ENCODE results near the gene UTRN. TPM values are rescaled to one million over a fixed set of nuclear protein-coding genes. Genes with fewer than 3 reads are reported as not detected.

Gene UTRN
- polyA plus RNA-seq, 1 experiment: 25.6 TPM

DNA sequence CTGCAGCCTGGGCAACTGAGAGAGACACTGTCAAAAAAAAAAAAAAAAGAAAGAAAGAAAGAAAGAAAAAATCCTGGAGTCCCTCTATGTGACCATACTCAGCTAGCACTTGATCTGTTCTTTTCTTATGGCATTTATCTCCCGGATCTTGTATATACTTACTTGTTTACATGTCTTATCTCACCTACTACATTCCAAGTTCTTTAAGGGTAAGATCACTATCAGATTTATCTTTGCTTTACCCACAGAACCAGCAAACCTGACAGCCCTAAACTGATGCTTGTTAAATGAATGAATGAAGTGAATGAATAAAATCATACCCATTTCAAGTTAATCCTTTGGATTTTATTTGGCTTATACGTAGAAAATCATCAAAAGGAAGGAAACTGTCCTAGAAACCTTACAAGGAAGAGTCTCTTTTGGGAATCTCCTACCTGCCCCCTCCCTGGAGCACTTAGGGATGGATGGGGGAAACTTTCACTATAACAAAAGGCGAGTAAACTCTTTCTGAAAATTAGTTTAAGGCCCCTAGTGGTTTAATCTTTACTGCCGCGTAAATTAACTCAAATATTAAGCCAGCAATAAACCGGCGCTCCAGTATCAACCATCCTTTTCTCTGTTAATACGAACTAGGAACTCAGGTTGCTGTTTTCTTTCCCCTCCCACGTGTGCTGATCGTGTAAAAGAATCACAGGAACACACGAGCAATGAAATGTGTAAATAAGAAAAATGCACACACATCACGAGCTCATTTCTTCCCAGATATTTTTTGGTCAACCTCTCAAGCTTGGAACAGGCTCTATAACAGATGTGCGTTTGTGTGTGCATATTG lies 1.3 kb upstream of the UTRN start:
- POLR2A ChIA-PET: no interaction called here
- no peak for DNase-seq (ENCODE audit: low read depth)

DNA sequence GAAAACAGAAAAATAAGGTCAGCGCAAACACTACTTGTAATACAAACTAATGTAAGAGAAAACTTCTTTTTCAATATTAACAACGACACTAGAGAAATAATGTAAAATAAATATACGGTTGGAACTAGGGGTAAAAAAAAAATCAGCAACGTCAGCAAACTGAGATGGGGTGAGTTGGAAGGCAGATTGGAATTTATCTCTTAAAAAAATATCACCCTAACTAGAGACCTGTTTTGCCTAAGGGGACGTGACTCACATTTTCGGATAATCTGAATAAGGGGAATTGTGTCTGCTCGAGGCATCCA lies 705 bp upstream of the UTRN start:
- POLR2A ChIA-PET: no interaction called here

More for the DNA sequence above, 1.3 kb upstream of the UTRN start:
- no peaks in the 10 kb centered on the region for H3K27me3 ChIP-seq (ENCODE audit: control insufficient read depth, insufficient read depth, low read length)
- CTCF ChIA-PET: interaction anchor here (1.2 to 1.4 kb wide), 2 partner anchors 198 to 200 kb away, joined by 4 to 5 read pairs; no protein-coding TSS in a partner anchor
- no peaks in the 10 kb centered on the region for H3K36me3 ChIP-seq (ENCODE audit: control insufficient read depth, insufficient read depth, low read length)
- TF ChIP-seq, protein P1, sequence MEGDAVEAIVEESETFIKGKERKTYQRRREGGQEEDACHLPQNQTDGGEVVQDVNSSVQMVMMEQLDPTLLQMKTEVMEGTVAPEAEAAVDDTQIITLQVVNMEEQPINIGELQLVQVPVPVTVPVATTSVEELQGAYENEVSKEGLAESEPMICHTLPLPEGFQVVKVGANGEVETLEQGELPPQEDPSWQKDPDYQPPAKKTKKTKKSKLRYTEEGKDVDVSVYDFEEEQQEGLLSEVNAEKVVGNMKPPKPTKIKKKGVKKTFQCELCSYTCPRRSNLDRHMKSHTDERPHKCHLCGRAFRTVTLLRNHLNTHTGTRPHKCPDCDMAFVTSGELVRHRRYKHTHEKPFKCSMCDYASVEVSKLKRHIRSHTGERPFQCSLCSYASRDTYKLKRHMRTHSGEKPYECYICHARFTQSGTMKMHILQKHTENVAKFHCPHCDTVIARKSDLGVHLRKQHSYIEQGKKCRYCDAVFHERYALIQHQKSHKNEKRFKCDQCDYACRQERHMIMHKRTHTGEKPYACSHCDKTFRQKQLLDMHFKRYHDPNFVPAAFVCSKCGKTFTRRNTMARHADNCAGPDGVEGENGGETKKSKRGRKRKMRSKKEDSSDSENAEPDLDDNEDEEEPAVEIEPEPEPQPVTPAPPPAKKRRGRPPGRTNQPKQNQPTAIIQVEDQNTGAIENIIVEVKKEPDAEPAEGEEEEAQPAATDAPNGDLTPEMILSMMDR (IDR thresholded peaks at IDR 0.05; ENCODE audit: insufficient read depth, low read depth, low read length): peak; percentile 27
- peak overlapping the region; percentile 74 for H3K4me3 ChIP-seq (ENCODE audit: low read depth, low read length)

DNA sequence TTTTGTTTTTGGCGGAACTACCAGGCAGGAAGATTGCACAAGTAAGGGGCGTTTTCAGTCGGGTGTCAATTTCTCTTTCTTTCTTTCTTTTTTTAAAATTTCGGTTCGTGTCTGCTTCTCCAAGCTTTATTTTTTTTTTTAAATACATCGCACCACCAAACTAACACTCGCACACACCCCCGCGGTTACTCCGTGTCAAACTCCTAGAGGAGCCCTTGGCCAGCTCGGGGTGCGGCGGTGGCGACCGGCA lies 338 bp downstream of the UTRN start:
- TF ChIP-seq, protein P1 (IDR thresholded peaks at IDR 0.05; ENCODE audit: insufficient read depth, low read depth, low read length): no peak
- DNase-seq (ENCODE audit: low read depth): no peak
- Histone ChIP-seq H3K4me3 (ENCODE audit: low read depth, low read length) (peak overlapping the region; percentile 74), H3K27me3 (ENCODE audit: control insufficient read depth, insufficient read depth, low read length) (no peaks in the 10 kb centered on the region), H3K36me3 (ENCODE audit: control insufficient read depth, insufficient read depth, low read length) (no peaks in the 10 kb centered on the region)
- CTCF ChIA-PET: interaction anchor here (1.0 to 2.2 kb wide), 7 partner anchors 16 to 196 kb away, joined by 3 to 10 read pairs (median 4); no protein-coding TSS in a partner anchor
- POLR2A ChIA-PET: interaction anchor here (0.6 kb wide), 1 partner anchor 918 kb away, joined by 3 read pairs; no protein-coding TSS in a partner anchor

More for the DNA sequence above, 705 bp upstream of the UTRN start:
- H3K36me3 ChIP-seq (ENCODE audit: control insufficient read depth, insufficient read depth, low read length): no peaks in the 10 kb centered on the region
- peak overlapping the region; percentile 74 for H3K4me3 ChIP-seq (ENCODE audit: low read depth, low read length)
- no peak for DNase-seq (ENCODE audit: low read depth)
- CTCF ChIA-PET: no interaction called here
- TF ChIP-seq, protein P1 (IDR thresholded peaks at IDR 0.05; ENCODE audit: insufficient read depth, low read depth, low read length): no peak
- no peaks in the 10 kb centered on the region for H3K27me3 ChIP-seq (ENCODE audit: control insufficient read depth, insufficient read depth, low read length)

DNA sequence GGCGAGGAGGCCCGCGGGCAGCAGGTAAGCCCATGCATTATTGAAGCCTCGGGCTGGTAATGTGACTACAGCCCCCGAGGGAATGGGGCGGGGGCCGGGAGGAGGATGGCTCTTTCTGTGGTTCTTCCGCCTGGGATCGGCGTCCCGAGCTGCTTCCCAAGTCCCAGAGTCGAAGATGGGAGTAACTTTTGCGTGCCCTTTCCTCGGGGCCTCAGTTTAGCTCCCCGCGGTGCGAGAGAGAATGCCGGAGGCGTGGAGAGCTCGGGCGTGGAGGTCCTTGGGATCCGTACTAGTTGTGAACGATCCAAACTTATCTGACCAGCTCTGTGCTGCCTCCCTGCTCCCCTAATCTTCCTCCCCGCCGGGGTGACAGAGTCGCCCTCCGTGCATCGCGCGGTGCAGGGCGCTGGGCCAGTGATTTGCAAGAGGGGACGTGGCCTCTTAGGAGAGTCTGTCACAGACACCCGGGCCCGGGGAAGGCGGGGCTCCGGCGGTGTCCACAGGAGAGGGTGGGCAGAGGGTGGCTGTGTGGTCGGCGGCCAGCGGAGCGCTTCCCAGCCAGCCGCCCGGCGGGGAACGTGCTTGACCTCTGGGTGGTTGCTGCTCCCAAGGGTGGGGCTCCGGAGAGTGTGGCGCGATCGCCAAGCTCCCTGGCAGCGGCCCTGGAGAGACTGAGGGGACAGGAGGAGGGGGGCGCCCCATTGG lies 815 bp downstream of the UTRN start:
- ChIA-PET CTCF (interaction anchor here (0.9 to 2.2 kb wide), 8 partner anchors 17 to 196 kb away, joined by 3 to 10 read pairs (median 4); no protein-coding TSS in a partner anchor), POLR2A (interaction anchor here (0.6 to 0.7 kb wide), 2 partner anchors 365 to 918 kb away, joined by 3 to 10 read pairs; no protein-coding TSS in a partner anchor)
- no peaks in the 10 kb centered on the region for H3K27me3 ChIP-seq (ENCODE audit: control insufficient read depth, insufficient read depth, low read length)
- H3K4me3 ChIP-seq (ENCODE audit: low read depth, low read length): peak overlapping the region; percentile 74
- no peak for DNase-seq (ENCODE audit: low read depth)
- H3K36me3 ChIP-seq (ENCODE audit: control insufficient read depth, insufficient read depth, low read length): no peaks in the 10 kb centered on the region
- TF ChIP-seq, protein P1 (IDR thresholded peaks at IDR 0.05; ENCODE audit: insufficient read depth, low read depth, low read length): no peak
